Measurements from ENCODE around the gene SYPL1.

DNA sequence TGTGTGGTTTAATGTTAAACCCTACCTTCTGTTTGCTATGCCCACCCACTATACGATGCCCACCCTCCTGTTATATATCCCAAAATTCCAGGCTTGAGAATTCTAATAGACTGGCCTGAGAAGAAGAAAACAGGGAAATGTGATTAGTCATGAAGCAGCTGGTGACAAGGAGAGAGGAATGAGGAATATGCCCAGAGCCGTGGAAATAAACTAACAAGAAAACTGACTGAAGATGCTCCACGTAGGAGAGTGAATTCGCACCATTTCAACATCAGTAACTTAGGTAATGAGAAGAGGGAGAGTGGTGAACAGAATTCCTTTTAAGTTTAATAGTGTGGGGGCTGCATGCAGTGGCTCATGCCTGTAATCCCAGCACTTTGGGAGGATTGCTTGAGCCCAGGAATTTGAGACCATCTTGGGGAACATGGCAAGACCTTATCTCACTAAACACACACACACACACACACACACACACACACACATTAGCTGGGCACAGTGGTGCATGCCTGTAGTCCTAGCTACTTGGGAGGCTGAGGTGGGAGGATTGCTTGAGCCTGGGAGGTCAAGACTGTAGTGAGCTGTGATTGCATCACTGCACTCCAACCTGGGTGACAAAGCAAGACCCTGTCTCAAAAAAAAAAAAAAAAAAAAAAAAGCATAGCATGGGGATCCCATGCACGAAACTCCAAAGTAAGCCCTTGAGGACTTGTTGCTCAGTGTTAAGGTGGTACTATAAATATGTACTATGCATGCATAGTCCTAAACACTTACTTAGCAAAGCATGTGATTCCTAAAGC, 16.1 kb upstream of the SYPL1 start:
- TF ChIP-seq, protein P1, sequence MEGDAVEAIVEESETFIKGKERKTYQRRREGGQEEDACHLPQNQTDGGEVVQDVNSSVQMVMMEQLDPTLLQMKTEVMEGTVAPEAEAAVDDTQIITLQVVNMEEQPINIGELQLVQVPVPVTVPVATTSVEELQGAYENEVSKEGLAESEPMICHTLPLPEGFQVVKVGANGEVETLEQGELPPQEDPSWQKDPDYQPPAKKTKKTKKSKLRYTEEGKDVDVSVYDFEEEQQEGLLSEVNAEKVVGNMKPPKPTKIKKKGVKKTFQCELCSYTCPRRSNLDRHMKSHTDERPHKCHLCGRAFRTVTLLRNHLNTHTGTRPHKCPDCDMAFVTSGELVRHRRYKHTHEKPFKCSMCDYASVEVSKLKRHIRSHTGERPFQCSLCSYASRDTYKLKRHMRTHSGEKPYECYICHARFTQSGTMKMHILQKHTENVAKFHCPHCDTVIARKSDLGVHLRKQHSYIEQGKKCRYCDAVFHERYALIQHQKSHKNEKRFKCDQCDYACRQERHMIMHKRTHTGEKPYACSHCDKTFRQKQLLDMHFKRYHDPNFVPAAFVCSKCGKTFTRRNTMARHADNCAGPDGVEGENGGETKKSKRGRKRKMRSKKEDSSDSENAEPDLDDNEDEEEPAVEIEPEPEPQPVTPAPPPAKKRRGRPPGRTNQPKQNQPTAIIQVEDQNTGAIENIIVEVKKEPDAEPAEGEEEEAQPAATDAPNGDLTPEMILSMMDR (IDR thresholded peaks at IDR 0.05; ENCODE audit: borderline replicate concordance, extremely low read depth, low read length, poor library complexity, severe bottlenecking), result no peak
- no peak for TF ChIP-seq EZH2 (IDR thresholded peaks at IDR 0.05; ENCODE audit: borderline replicate concordance, low read depth, low read length, severe bottlenecking)
